ENCODE results near the gene CBX4.

Gene CBX4

GRCh38 chr17:79811011-79811867 is 28.0 kb downstream of the CBX4 start:
- no peak for DNase-seq

GRCh38 chr17:79810130-79811010 is 28.9 kb downstream of the CBX4 start:
- DNase-seq = peak; percentile 78

- DNase-seq = no peak
These were observed 29.6 kb downstream of the CBX4 start for GRCh38 chr17:79809530-79810129.

DNA sequence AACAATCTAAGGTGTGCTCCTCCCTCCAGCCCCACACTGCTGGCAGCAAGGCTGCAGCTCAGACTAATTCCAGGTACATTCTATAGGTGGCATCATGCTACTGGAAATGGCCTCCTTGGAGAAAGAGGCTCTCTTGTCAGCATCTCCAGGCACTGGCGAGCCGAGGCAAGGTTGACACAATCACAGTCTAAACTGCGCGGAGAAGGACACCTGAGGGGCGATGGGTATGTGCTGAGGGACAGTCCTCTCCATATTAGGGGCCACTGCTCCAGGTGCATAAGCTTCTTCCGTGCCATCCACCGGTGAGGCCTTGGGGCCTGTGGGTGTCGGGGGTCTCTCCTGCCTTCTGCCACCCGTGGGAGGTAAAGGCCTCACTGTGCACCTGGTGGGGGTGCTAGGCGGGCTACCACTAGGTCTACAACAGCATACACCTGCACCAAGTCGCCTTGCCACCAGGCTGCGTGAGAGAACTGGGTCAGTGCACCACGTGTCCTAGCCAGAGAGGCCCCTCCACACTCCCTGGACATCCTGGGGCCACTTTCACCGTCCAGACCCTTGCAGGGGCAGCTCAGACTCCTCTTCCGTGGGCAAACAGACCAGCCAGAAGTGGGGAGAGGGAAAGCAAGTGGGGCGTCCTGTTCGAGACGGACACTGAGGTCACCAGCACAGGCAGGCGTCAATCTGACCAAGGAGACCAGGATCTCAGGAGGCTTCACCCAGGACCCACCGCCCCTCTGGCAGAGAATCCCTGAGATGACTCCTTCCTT is 30.3 kb downstream of the CBX4 start:
- DNase-seq = no peak

- no peak for DNase-seq
These were observed 32.1 kb downstream of the CBX4 start for GRCh38 chr17:79806863-79807720.

- DNase-seq = no peak
These were observed 32.8 kb downstream of the CBX4 start for GRCh38 chr17:79806446-79806760.

GRCh38 chr17:79804856-79805696 is 34.2 kb downstream of the CBX4 start:
- DNase-seq = no peak

GRCh38 chr17:79803997-79804855 is 35.0 kb downstream of the CBX4 start:
- DNase-seq = no peak

GRCh38 chr17:79803421-79803996 is 35.7 kb downstream of the CBX4 start:
- DNase-seq = no peak

- DNase-seq = no peak
These were observed 36.4 kb downstream of the CBX4 start for GRCh38 chr17:79802736-79803420.

DNA sequence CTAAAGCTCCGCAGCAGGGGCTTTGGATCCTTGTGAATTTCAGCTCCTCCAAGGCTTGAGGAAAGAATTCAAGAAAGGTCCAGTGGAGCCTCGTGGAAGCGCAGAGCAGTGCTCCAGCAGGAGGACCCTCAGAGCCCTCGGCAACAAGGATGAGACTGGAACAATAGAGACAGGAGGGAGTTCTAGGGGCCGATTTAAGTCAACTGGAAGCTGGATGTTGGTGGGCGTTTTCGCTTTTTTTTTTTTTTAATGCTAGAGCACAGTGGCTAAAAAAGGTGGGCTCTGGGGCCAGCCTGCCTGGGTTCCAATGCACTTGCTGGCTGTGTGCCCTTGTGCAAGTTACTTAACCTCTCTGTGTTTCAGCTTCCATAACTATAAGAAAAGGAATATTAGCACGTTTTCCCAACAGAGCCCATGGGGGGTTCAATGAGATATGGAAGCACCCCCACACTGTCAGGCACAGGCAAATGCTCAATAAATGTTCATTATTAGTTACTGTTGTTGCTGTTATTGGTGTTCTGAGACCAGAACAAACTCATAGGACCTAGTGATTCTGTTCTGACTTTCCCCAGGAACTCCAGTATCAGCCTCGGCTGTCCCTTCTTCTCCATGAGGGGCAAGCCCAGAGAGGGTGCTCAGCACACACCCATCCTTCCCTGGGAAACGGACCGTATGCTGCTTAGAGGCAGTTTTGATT is 37.1 kb downstream of the CBX4 start:
- no peak for DNase-seq

GRCh38 chr17:79801156-79802038 is 37.8 kb downstream of the CBX4 start:
- no peak for DNase-seq

DNA sequence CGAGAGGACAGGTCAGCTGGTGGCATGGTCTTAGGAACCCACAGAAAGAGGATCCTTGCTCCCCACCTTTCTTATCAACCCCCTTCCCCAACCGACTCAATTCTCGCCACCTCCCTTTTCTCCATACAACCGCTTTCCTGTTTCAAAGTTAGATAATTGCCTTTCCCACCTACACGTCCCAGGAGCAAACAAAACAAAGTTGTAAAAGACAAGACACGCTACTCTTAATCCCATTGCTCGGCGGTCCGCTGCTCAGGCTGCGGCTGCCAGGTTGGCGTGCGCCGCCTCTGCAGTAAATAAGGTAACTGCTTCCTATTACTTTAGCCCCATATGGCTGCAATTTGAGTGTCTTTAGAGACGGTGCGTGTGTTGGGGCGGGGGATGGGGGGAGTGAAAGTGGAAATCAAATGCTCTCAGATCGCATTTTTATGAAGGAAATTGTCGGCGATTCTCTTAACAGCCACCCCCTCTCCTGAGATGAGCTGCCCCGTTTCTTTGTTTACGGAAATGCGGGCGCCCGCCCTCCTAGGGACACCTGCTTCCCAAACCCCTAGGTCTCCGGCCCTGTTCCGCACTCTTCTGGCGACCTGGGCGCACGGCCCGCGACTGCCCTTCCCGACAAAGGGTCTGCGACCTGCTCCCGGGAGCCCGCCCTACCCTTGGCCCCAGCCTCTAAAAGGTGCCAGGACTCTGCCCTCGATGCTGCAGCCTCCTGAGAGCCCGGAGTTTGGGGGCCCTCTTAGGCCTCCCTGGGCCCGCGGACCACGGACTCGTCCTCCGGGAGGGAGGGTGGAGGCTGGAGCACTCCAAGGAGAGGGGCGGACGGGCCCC is 38.7 kb downstream of the CBX4 start:
- DNase-seq = no peak

GRCh38 chr17:79799538-79800324 is 39.5 kb downstream of the CBX4 start:
- DNase-seq = no peak

- no peak for DNase-seq
These were observed 40.1 kb downstream of the CBX4 start for GRCh38 chr17:79799174-79799537.

All from activated CD4-positive, alpha-beta T cell treated with anti-CD3 and anti-CD28 coated beads for 1 hour (primary cell).